IMR-90 (cell line): ENCODE results near the gene CTNND2. TPM values are rescaled to one million over a fixed set of nuclear protein-coding genes. Genes with fewer than 3 reads are reported as not detected.

Source experiments
- ATAC-seq: fragments of 200-7000 bp; cut with Tn5 transposase; 2 replicates; pipeline ENCODE4 v1.9.1; 2020; ENCODE audit warnings: low read depth, mild to moderate bottlenecking, moderate library complexity
- BruUV-seq: library from RNA; stranded (reverse); fragments of 400-500 nt; replicated peaks from 2 replicates; lab custom pipeline; 2021; lab: Mats Ljungman, UMichigan
- CTCF ChIA-PET: fragments of 300-600 bp; formaldehyde crosslinking; extraction: SDS; loops from one replicate; lab custom pipeline; 2021; ENCODE audit warnings: antibody characterized with exemption; lab: Yijun Ruan, JAX
- POLR2A ChIA-PET: fragments of 300-600 bp; sonication (Branson Sonifier 250); formaldehyde crosslinking; loops from one replicate; lab custom pipeline; 2022; ENCODE audit warnings: antibody characterized with exemption; ENCODE audit not compliant: unreplicated experiment; lab: Charles Lee
- DNase-seq: peaks from one replicate; pipeline ENCODE4 v3.0.0; 2013
- H2AFZ ChIP-seq: replicated peaks from 2 replicates; pipeline ENCODE3; 2013; ENCODE audit warnings: low read length, mild to moderate bottlenecking; ENCODE audit not compliant: poor library complexity
- H2AK5ac ChIP-seq: 2 replicates; pipeline ENCODE4 v1.6.1; 2013; ENCODE audit warnings: low read depth, low read length, inconsistent platforms
- H2AK9ac ChIP-seq: replicated peaks from 2 replicates; pipeline ENCODE3; 2013; ENCODE audit warnings: mild to moderate bottlenecking, low read depth, low read length, moderate library complexity; ENCODE audit not compliant: poor library complexity
- H2BK120ac ChIP-seq: 2 replicates; pipeline ENCODE4 v1.6.1; 2013; ENCODE audit warnings: low read depth, low read length, inconsistent platforms
- H2BK15ac ChIP-seq: 3 replicates; pipeline ENCODE4 v1.6.1; 2013; ENCODE audit warnings: low read depth, low read length, inconsistent platforms
- H2BK20ac ChIP-seq: 2 replicates; pipeline ENCODE4 v1.6.1; 2013; ENCODE audit warnings: low read depth, mild to moderate bottlenecking, inconsistent platforms, low read length, moderate library complexity
- H2BK5ac ChIP-seq: 2 replicates; pipeline ENCODE4 v1.6.1; 2013; ENCODE audit warnings: mild to moderate bottlenecking, low read depth, low read length, inconsistent platforms; ENCODE audit not compliant: poor library complexity, severe bottlenecking
- H3K14ac ChIP-seq: replicated peaks from 2 replicates; pipeline ENCODE4 v1.6.1; 2013; ENCODE audit warnings: low read depth, low read length, inconsistent platforms
- H3K18ac ChIP-seq: 2 replicates; pipeline ENCODE4 v1.6.1; 2013; ENCODE audit warnings: low read depth, low read length, control low read depth
- H3K23ac ChIP-seq: 2 replicates; pipeline ENCODE4 v1.6.1; 2013; ENCODE audit warnings: low read depth, low read length, inconsistent platforms
- H3K27ac ChIP-seq: 2 replicates; pipeline ENCODE4 v1.5.1; 2013; ENCODE audit warnings: mild to moderate bottlenecking, control low read depth, low read length; ENCODE audit not compliant: insufficient read depth
- H3K27me3 ChIP-seq: 2 replicates; pipeline ENCODE4 v1.6.1; 2013; ENCODE audit warnings: low read length; ENCODE audit not compliant: control insufficient read depth, insufficient read depth
- H3K36me3 ChIP-seq: 2 replicates; pipeline ENCODE4 v1.6.1; 2013; ENCODE audit warnings: low read length, mixed read lengths; ENCODE audit not compliant: control insufficient read depth, insufficient read depth
- H3K4ac ChIP-seq: 2 replicates; pipeline ENCODE4 v1.6.1; 2013; ENCODE audit warnings: low read depth, low read length, inconsistent platforms
- H3K4me1 ChIP-seq: 2 replicates; pipeline ENCODE4 v1.6.1; 2013; ENCODE audit warnings: low read length, mixed read lengths; ENCODE audit not compliant: control insufficient read depth, insufficient read depth
- H3K4me2 ChIP-seq: 2 replicates; pipeline ENCODE4 v1.6.1; 2013; ENCODE audit warnings: low read depth, mild to moderate bottlenecking, control low read depth, low read length, moderate library complexity
- H3K4me3 ChIP-seq: 2 replicates; pipeline ENCODE4 v1.5.1; 2013; ENCODE audit warnings: low read depth, mild to moderate bottlenecking, control low read depth, low read length, moderate library complexity; ENCODE audit not compliant: insufficient read depth
- H3K56ac ChIP-seq: 2 replicates; pipeline ENCODE4 v1.6.1; 2013; ENCODE audit warnings: low read length, inconsistent platforms; ENCODE audit not compliant: insufficient read depth; ENCODE audit errors: extremely low read depth
- H3K79me1 ChIP-seq, 2 experiments: 2 replicates each; pipeline ENCODE4 v1.6.1; 2013; ENCODE audit warnings: low read length in 2 of 2, inconsistent platforms in 1 of 2, low read depth in 1 of 2
- H3K9ac ChIP-seq: 2 replicates; pipeline ENCODE4 v1.6.1; 2013; ENCODE audit warnings: low read depth, low read length, control low read depth
- H3K9me1 ChIP-seq: 2 replicates; pipeline ENCODE4 v1.6.1; 2013; ENCODE audit warnings: low read length, inconsistent platforms; ENCODE audit not compliant: insufficient read depth
- H3K9me3 ChIP-seq: 2 replicates; pipeline ENCODE4 v1.6.1; 2013; ENCODE audit warnings: low read length; ENCODE audit not compliant: control insufficient read depth, insufficient read depth
- H4K20me1 ChIP-seq: 2 replicates; pipeline ENCODE4 v1.6.1; 2013; ENCODE audit warnings: low read length, inconsistent platforms; ENCODE audit not compliant: insufficient read depth
- H4K5ac ChIP-seq: 2 replicates; pipeline ENCODE4 v1.6.1; 2013; ENCODE audit warnings: mild to moderate bottlenecking, low read depth, low read length, control low read depth
- H4K8ac ChIP-seq, 2 experiments: 2 replicates each; pipeline ENCODE4 v1.6.1; 2013; ENCODE audit warnings: low read depth in 2 of 2, low read length in 2 of 2, control low read depth in 1 of 2, inconsistent platforms in 1 of 2
- H4K91ac ChIP-seq: 2 replicates; pipeline ENCODE4 v1.6.1; 2013; ENCODE audit warnings: low read depth, low read length, inconsistent platforms; ENCODE audit not compliant: insufficient read depth
- CHD1 ChIP-seq: IDR thresholded peaks from 2 replicates; pipeline ENCODE4 v1.6.1; 2012; ENCODE audit warnings: low read depth, low read length, improper control_type of control experiment
- CTCF ChIP-seq: conservative IDR thresholded peaks from 2 replicates; pipeline ENCODE4 v1.5.1; 2012; ENCODE audit warnings: mild to moderate bottlenecking, low read depth, low read length, improper control_type of control experiment
- NFE2L2 ChIP-seq: fragments of 150-350 bp; IDR thresholded peaks from 2 replicates; pipeline ENCODE4 v1.6.1; 2016; ENCODE audit warnings: low read depth, mild to moderate bottlenecking, low read length
- RAD21 ChIP-seq: IDR thresholded peaks from 2 replicates; pipeline ENCODE4 v1.6.1; 2012; ENCODE audit warnings: low read length, improper control_type of control experiment
- RFX5 ChIP-seq: IDR thresholded peaks from 2 replicates; pipeline ENCODE4 v1.8.0; 2012; ENCODE audit warnings: low read depth, mild to moderate bottlenecking, low read length, moderate library complexity
- WGBS, 2 experiments: methylation state at CpG; one replicate each; pipeline versions ENCODE4 v1.1.5 to v1.1.7; 2013; ENCODE audit warnings: missing lambda C conversion rate in 2 of 2; ENCODE audit not compliant: insufficient read length in 1 of 2; ENCODE audit errors: extremely low coverage in 2 of 2; 5-methylcytosine and 5-hydroxymethylcytosine counted together
- dilution Hi-C: fragments of 300-500 bp; cut with HindIII; formaldehyde crosslinking; loops from one replicate; pipeline ENCODE4 v1.14.3; 2018; ENCODE audit warnings: low sequenced_read_pairs; ENCODE audit not compliant: unreplicated experiment
- in situ Hi-C: fragments of 300-500 bp; cut with MboI; formaldehyde crosslinking; loops from 3 replicates; pipeline ENCODE4 v1.14.3; 2019; ENCODE audit warnings: low sequenced_read_pairs, inconsistent platforms, mixed read lengths
- intact Hi-C: fragments of 100-400 bp; cut with micrococcal nuclease; formaldehyde crosslinking; loops from 2 replicates; pipeline ENCODE4 v1.10.0; 2022
- polyA plus RNA-seq, 3 experiments: library from polyadenylated mRNA; depleted of rRNA; stranded (reverse); fragments of >200 nt; gene quantifications; 2 replicates each; pipeline ENCODE4 v1.2.3, GENCODE V29; 2012; ENCODE audit warnings: low replicate concordance in 1 of 3
- total RNA-seq: library from RNA; depleted of rRNA; stranded (reverse); fragments of >200 nt; gene quantifications from 2 replicates; pipeline ENCODE4 v1.2.3, GENCODE V29; 2012

CTNND2 gene
- total and polyA plus RNA-seq, 2 of the 4 experiments (the other 2 are of a cell fraction) = not detected

- no peak overlapping the region for H3K56ac ChIP-seq
- no peak overlapping the region for H4K91ac ChIP-seq
- H2BK15ac ChIP-seq = no peak overlapping the region
- H2AK9ac ChIP-seq = no peak overlapping the region
- TF ChIP-seq RAD21 (no peak), RFX5 (no peak), NFE2L2 (no peak), CTCF (no peak), CHD1 (no peak)
- H3K23ac ChIP-seq = no peak overlapping the region
- POLR2A ChIA-PET = no interaction called here
- DNase-seq (no peak), ATAC-seq (no peak)
- H3K79me1 ChIP-seq = no peaks in the 10 kb centered on the region
- no peak overlapping the region for H3K4me2 ChIP-seq
- peaks cover 6% of the 10 kb centered on the region; the same call in 1 of the 2 replicates for H3K9me3 ChIP-seq
- no peak overlapping the region for H3K18ac ChIP-seq
- H3K36me3 ChIP-seq = no peaks in the 10 kb centered on the region
- H3K4me3 ChIP-seq = no peak overlapping the region
- H4K20me1 ChIP-seq = no peaks in the 10 kb centered on the region
- H2BK120ac ChIP-seq = no peak overlapping the region
- no peak overlapping the region for H4K5ac ChIP-seq
- no peaks in the 10 kb centered on the region for H3K4me1 ChIP-seq
- H3K9ac ChIP-seq = no peak overlapping the region
- no peak overlapping the region for H2AK5ac ChIP-seq
- intact Hi-C loops (no loop called here), in situ Hi-C loops (no loop called here), dilution Hi-C loops (no loop called here)
- H2BK5ac ChIP-seq = no peak overlapping the region
- H3K14ac ChIP-seq = no peak overlapping the region
- H4K8ac ChIP-seq = no peak overlapping the region
- no peak overlapping the region for H2AFZ ChIP-seq
- no CpG with 5 or more reads among the region's 4 CpGs for WGBS, 2 experiments
- no peaks in the 10 kb centered on the region for H3K27me3 ChIP-seq
- H3K27ac ChIP-seq = no peak overlapping the region
- no peaks in the 10 kb centered on the region for H3K9me1 ChIP-seq
- no peak overlapping the region for H2BK20ac ChIP-seq
- no TSS peak for BruUV-seq
- CTCF ChIA-PET = no interaction called here
- H3K4ac ChIP-seq = no peak overlapping the region
Observed at GRCh38 chr5:11873587-11873986, 30.7 kb downstream of the CTNND2 start.
